Right kidney (tissue), 1 donor: ENCODE data around the gene FOXA3.
"Not testable (repeated sequence)": the region's sequence is repeated elsewhere in the genome, so short reads cannot be mapped to it uniquely, and the experiment has no call there.

Experiments used
- DNase-seq: peaks from one replicate; pipeline ENCODE4 v3.0.0-alpha.2; 2016

The FOXA3 gene

GRCh38 chr19:45895519-45895972, 31.4 kb downstream of the FOXA3 start:
- no peak for DNase-seq

- not testable (repeated sequence) for DNase-seq
Measured at GRCh38 chr19:45895983-45896599, 32.0 kb downstream of the FOXA3 start.

- DNase-seq: no peak
Measured at GRCh38 chr19:45897261-45897812, 33.2 kb downstream of the FOXA3 start.

- DNase-seq: no peak
Measured at GRCh38 chr19:45899253-45899652, 35.1 kb downstream of the FOXA3 start.

- no peak for DNase-seq
Measured at GRCh38 chr19:45899919-45900589, 35.9 kb downstream of the FOXA3 start.

GRCh38 chr19:45900738-45901431, 36.8 kb downstream of the FOXA3 start:
- no peak for DNase-seq

GRCh38 chr19:45901432-45901911, 37.3 kb downstream of the FOXA3 start:
- DNase-seq: peak; percentile 58

- no peak for DNase-seq
Measured at GRCh38 chr19:45901912-45902650, 38.0 kb downstream of the FOXA3 start, which contains the start of gene MYPOP. MYPOP (minus strand) TSS chr19:45902613; CDS start chr19:45901773, 840 bp downstream.

GRCh38 chr19:45902651-45903625, 38.8 kb downstream of the FOXA3 start:
- peak; percentile 98 for DNase-seq

GRCh38 chr19:45905011-45905410, 40.9 kb downstream of the FOXA3 start:
- DNase-seq: no peak

- no peak for DNase-seq
Measured at GRCh38 chr19:45906221-45906620, 42.1 kb downstream of the FOXA3 start.

GRCh38 chr19:45908956-45909355, 44.8 kb downstream of the FOXA3 start:
- no peak for DNase-seq

- DNase-seq: no peak
Measured at GRCh38 chr19:45911291-45911690, 47.2 kb downstream of the FOXA3 start.

GRCh38 chr19:45913874-45914830, 50.0 kb downstream of the FOXA3 start, which contains the start of gene NANOS2:
NANOS2 (minus strand) TSS chr19:45914778; CDS start chr19:45914693, 85 bp downstream.
- DNase-seq: no peak

GRCh38 chr19:45917421-45918091, 53.4 kb downstream of the FOXA3 start:
- no peak for DNase-seq

GRCh38 chr19:45918721-45919120, 54.6 kb downstream of the FOXA3 start:
- no peak for DNase-seq

- no peak for DNase-seq
Measured at GRCh38 chr19:45919678-45920077, 55.6 kb downstream of the FOXA3 start.

- DNase-seq: no peak
Measured at GRCh38 chr19:45920458-45920857, 56.3 kb downstream of the FOXA3 start.

GRCh38 chr19:45922281-45922680, 58.2 kb downstream of the FOXA3 start:
- no peak for DNase-seq
